ENCODE data around the gene SLC27A1. TPM values are rescaled to one million over a fixed set of nuclear protein-coding genes. Genes with fewer than 3 reads are reported as not detected.

SLC27A1 gene
- total and polyA plus RNA-seq, 9 of the 15 experiments (the other 6 are each of a cell fraction or from before 2014, with no cell fraction given) = 0.06 to 3.0 (median 1.1) TPM

- peak; percentile 65; the same call in 1 of the 2 replicates for TF ChIP-seq MAFK (IDR thresholded peaks at IDR 0.05; ENCODE audit: low read length)
- no peak for TF ChIP-seq GABPB2 (CRISPR knock-in tag; conservative IDR thresholded peaks at IDR 0.05)
- no peak for TF ChIP-seq ZNF184 (CRISPR knock-in tag; IDR thresholded peaks at IDR 0.05)
- TF ChIP-seq TGIF2 (CRISPR knock-in tag; IDR thresholded peaks at IDR 0.05) = no peak
- no peak for TF ChIP-seq ZNF444 (CRISPR knock-in tag; IDR thresholded peaks at IDR 0.05)
- no peak for TF ChIP-seq NONO (IDR thresholded peaks at IDR 0.05; ENCODE audit: low read depth in 2 of 2, low read length in 1 of 2)
- no peak for TF ChIP-seq ZKSCAN1 (IDR thresholded peaks at IDR 0.05; ENCODE audit: low read depth, low read length)
- no peak for TF ChIP-seq CXXC5 (CRISPR knock-in tag; IDR thresholded peaks at IDR 0.05)
- TF ChIP-seq SPI1 (IDR thresholded peaks at IDR 0.05; ENCODE audit: borderline replicate concordance, low read depth, low read length) = no peak
- TF ChIP-seq MAFF (IDR thresholded peaks at IDR 0.05; ENCODE audit: low read length) = peak; percentile 76
- TF ChIP-seq ZNF449 (CRISPR knock-in tag; IDR thresholded peaks at IDR 0.05) = no peak
- TF ChIP-seq ZNF507 (tag; conservative IDR thresholded peaks at IDR 0.05) = no peak
- TF ChIP-seq MYNN (IDR thresholded peaks at IDR 0.05) = no peak
- no peak for TF ChIP-seq MYNN (CRISPR knock-in tag; IDR thresholded peaks at IDR 0.05)
- TF ChIP-seq MCM2 (IDR thresholded peaks at IDR 0.05; ENCODE audit: low read depth) = 0 out of 2 replicates have a peak, but pooled peaks have one; percentile 30
- no peak for TF ChIP-seq KDM2B (CRISPR knock-in tag; IDR thresholded peaks at IDR 0.05)
- TF ChIP-seq ZNF766 (CRISPR knock-in tag; conservative IDR thresholded peaks at IDR 0.05) = no peak
- TF ChIP-seq ZFP1 (CRISPR knock-in tag; IDR thresholded peaks at IDR 0.05) = no peak
- no peak for TF ChIP-seq LCOR (CRISPR knock-in tag; IDR thresholded peaks at IDR 0.05)
- no peak for TF ChIP-seq ZBTB43 (CRISPR knock-in tag; IDR thresholded peaks at IDR 0.05)
- TF ChIP-seq RUNX1 (IDR thresholded peaks at IDR 0.05; ENCODE audit: low read depth) = no peak
- no peak for TF ChIP-seq SMARCC2 (IDR thresholded peaks at IDR 0.05; ENCODE audit: low read depth)
- TF ChIP-seq HIVEP1 (CRISPR knock-in tag; IDR thresholded peaks at IDR 0.05) = no peak
- TF ChIP-seq FOXM1 (IDR thresholded peaks at IDR 0.05; ENCODE audit: low read depth) = no peak
- no peak for TF ChIP-seq FOXM1 (CRISPR knock-in tag; IDR thresholded peaks at IDR 0.05; ENCODE audit: low read depth)
- no peak for TF ChIP-seq HLTF (IDR thresholded peaks at IDR 0.05)
- peak; percentile 19; the same call in 1 of the 2 replicates for TF ChIP-seq JUND (IDR thresholded peaks at IDR 0.05; ENCODE audit: borderline replicate concordance, low read depth, low read length)
- TF ChIP-seq JUND (tag; IDR thresholded peaks at IDR 0.05; ENCODE audit: borderline replicate concordance, low read depth, low read length) = peak; percentile 67; the same call in 2 of the 3 replicates
- TF ChIP-seq RBM14 (IDR thresholded peaks at IDR 0.05; ENCODE audit: borderline replicate concordance, insufficient read depth, low read depth, low read length) = no peak
- no peak for TF ChIP-seq TBP (optimal IDR thresholded peaks at IDR 0.05; ENCODE audit: low read depth, low read length)
- no peak for TF ChIP-seq TCF7L2 (IDR thresholded peaks at IDR 0.05; ENCODE audit: low read depth, low read length)
Observed at GRCh38 chr19:17450264-17451075, 19.9 kb upstream of the SLC27A1 start (continued).
